Stimulated activated CD8-positive, alpha-beta memory T cell treated with anti-CD3 and anti-CD28 coated beads, Interleukin-15, amount 100 ng/mL, for 1 hour (primary cell): ENCODE results near the gene UNC50.

Experiments
- DNase-seq: peaks from one replicate; pipeline ENCODE4 v3.0.0-alpha.2; 2020; ENCODE audit warnings: low read depth

Gene UNC50

DNA sequence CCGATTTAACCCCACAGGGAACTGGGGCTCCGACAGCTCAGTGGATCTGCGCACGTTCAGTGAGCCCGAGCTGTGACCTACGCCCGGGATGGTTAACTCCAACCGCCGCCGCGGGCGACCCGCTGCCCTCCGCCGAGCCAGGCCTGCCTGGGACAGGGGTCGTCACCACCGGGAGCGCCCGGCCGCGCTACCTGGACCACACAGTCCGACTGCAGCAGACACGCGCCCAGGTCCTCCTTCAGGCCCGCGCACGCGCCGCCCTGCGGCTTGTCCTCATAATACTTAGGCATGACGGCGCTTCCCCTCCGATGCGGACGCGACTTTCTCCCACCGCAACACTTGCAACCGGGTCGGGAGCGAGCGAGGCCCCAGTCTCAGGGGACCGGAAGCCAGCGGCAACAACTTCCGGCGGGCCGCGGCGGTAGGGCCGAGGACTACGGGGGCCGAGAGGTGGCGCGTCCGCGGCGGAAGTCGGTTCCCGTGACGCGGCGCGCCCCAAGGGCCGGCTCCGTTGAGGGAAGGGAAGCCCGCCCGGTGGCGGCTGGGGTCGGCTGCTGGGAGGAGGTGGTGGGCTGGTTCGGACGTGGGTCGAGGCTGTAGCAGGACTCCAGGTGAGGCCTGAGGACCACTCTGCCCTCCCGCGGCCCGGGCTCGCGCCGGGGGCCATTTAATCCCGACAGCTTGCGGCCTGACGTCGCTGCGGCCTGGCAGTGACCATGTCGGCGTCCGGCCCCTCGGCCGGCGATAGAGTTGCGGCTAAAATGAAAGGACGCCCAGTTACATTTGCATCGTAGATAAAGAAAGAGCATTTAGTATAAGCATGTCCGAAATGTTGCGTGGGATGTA, at the start of gene UNC50, which contains the start of gene COA5:
Gene UNC50 (plus strand): TSS at position 474 of the 846 bp plus-strand sequence. CDS start 1,171 bp downstream, outside the sequence.
Gene COA5 (minus strand): TSS at position 397 of the 846 bp plus-strand sequence. CDS start 107 bp downstream, at position 290.
- peak; percentile 81 for DNase-seq

- no peak for DNase-seq
Measured at GRCh38 chr2:98558852-98559530, 49.4 kb upstream of the UNC50 start.

DNA sequence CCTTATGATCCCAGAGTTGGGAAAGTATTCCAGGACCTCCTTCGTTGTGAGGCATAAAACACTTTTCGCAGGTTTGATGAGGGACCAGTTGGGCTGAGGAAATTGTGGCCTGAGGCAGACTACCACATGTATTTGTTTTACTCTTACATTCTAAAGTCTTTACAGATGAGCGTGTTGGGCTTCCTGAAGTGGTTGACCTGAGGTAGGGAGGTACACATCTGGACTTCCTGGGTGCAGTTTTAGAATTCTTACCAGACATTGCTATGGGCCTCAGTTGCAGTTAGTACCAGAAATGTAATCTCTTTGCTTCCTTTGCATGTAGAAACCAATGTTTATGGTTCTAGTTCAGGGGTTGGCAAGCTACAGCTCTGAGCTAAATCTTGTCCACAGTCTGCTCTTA, 48.8 kb upstream of the UNC50 start:
- DNase-seq = no peak

GRCh38 chr2:98560256-98560771, 48.1 kb upstream of the UNC50 start:
- no peak for DNase-seq

GRCh38 chr2:98561018-98561417, 47.4 kb upstream of the UNC50 start:
- no peak for DNase-seq

DNA sequence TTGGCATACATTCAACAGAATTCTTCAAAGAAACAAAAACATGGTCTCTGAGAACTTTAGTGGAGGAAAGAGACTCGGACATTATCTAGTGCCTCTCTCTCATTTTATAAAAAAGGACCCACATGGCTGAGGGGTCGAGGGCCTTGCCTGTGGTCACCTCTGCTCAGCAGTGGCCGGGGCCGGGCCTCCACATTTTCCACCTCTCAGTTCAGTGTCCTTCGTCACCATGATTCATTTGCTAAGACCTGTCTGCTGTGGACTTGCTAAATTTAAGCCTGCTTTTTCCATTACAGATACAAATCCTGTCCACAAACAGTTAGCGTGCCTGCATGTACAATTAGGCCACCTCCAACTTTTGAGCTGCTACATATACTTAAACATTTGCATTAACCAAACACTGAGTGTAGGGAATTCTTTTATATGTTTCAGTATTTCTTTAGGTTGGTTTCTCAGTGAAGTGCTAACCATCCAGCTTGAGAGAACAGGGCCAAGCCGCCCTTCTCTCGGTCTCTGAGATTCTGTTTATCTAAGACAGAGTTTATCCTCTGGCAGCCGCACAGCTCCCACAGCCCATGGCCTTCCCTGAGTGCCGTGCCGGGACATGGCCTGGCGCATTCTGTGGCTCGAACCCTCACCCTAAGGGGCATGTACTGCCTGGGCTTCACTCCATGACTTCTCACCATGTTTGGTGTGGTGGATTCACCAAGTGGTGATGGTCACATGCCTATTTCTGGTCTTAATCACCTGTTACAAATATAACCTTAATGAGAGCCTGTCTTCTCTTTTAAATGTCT, 46.3 kb upstream of the UNC50 start:
- DNase-seq = no peak

- DNase-seq = no peak
Measured at GRCh38 chr2:98563394-98563793, 45.0 kb upstream of the UNC50 start.

- DNase-seq = no peak
Measured at GRCh38 chr2:98564541-98565132, 43.8 kb upstream of the UNC50 start.

GRCh38 chr2:98565286-98565860, 43.0 kb upstream of the UNC50 start:
- no peak for DNase-seq

- DNase-seq = no peak
Measured at GRCh38 chr2:98565941-98566340, 42.4 kb upstream of the UNC50 start.

DNA sequence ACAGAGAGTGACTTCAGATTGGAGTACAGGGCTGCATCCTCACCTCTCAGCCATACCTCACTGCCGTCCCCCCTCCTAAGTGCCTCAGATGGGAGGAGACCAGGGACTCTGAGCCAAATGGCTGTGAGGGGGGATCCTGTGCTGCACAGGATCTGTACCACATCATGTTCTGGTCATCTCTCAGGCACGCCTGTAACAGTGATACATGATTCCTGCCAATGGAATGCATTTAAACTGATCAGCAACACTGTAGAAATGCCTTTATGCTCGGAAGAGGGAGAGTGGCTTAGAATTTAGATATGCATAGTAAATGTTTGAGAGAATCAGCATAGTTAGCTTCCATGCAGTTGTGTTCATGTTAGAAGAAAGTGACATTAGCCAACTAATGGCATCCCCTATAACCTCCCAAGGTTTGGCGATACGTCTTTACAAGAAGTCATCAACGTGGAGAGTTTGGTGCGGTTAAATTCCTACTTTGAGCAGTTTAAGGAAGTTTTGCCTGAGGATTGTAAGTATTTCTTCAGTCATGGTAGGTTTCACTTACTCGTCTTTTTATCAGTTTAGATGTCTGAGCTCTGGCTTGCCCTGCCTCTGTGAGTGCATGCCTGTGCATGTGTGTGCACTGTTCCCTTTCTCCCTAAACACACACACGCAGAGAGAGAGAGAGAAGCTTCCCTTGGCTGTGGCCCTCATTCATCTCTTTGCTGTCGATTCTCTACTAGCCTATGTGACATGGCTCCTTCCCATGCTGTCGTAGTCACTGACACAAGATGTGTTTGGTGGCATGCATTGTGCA, 40.0 kb upstream of the UNC50 start:
- no peak for DNase-seq

GRCh38 chr2:98569197-98569793, 39.1 kb upstream of the UNC50 start:
- peak; percentile 62 for DNase-seq

- no peak for DNase-seq
Measured at GRCh38 chr2:98569915-98570314, 38.5 kb upstream of the UNC50 start.

DNA sequence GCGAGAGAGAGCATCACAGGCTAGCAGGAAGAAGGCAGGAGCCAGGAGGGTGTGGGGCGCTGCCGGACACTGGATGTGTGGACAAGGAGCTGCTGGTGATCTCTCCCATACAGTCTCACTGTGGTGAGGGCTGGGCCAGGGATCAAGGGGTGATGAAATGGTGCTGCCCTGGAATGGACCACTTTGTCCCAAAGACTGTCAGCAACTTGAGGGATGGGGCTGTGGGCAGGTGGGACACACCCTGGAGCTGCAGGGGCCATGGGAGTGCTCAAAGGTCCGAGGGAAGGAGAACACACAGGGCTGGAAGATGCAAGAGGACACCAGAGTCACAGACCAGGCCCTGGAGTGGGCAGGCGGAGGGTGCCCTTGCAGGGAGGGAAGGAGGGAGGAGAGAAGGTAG, 38.0 kb upstream of the UNC50 start:
- DNase-seq = no peak

GRCh38 chr2:98571121-98571701, 37.2 kb upstream of the UNC50 start:
- DNase-seq = no peak

GRCh38 chr2:98571796-98572195, 36.6 kb upstream of the UNC50 start:
- no peak for DNase-seq

GRCh38 chr2:98572211-98572610, 36.2 kb upstream of the UNC50 start:
- DNase-seq = no peak

- DNase-seq = no peak
Measured at GRCh38 chr2:98572676-98573075, 35.7 kb upstream of the UNC50 start.

GRCh38 chr2:98573426-98573825, 35.0 kb upstream of the UNC50 start:
- no peak for DNase-seq
